Mononuclear cell (primary cell): ENCODE data around the gene YES1. TPM values are rescaled to one million over a fixed set of nuclear protein-coding genes. Genes with fewer than 3 reads are reported as not detected.
A peak's percentile ranks its signal among the peaks of the same experiment; 100 is the strongest.

ENCODE experiments used
- H3K27me3 ChIP-seq: 2 replicates; pipeline ENCODE4 v1.6.0; 2011; ENCODE audit warnings: low read length, control low read depth; ENCODE audit not compliant: insufficient read depth
- H3K4me1 ChIP-seq: 2 replicates; pipeline ENCODE4 v1.5.1; 2011; ENCODE audit warnings: mild to moderate bottlenecking, low read length, control low read depth; ENCODE audit not compliant: insufficient read depth
- H3K4me3 ChIP-seq: 2 replicates; pipeline ENCODE4 v1.5.1; 2011; ENCODE audit warnings: mild to moderate bottlenecking, low read length, moderate library complexity
- H3K9me3 ChIP-seq: 2 replicates; pipeline ENCODE4 v1.5.1; 2011; ENCODE audit warnings: low read depth, mild to moderate bottlenecking, control low read depth, low read length
- total RNA-seq: library from RNA; depleted of rRNA; stranded (reverse); fragments of >200 nt; gene quantifications from one replicate; pipeline ENCODE4 v1.2.3, GENCODE V29; 2012

The YES1 gene
- total RNA-seq, 1 donor = 53.4 TPM

GRCh38 chr18:832085-832681 lies 20.1 kb upstream of the YES1 start:
- Histone ChIP-seq H3K27me3 (peaks cover 29% of the 10 kb centered on the region), H3K4me1 (peaks cover 13% of the 10 kb centered on the region), H3K9me3 (no peaks in the 10 kb centered on the region), H3K4me3 (no peak overlapping the region)

- Histone ChIP-seq H3K27me3 (peaks cover 42% of the 10 kb centered on the region), H3K9me3 (no peaks in the 10 kb centered on the region), H3K4me3 (no peak overlapping the region), H3K4me1 (peaks cover 13% of the 10 kb centered on the region)
Measured at GRCh38 chr18:830315-830901, 18.4 kb upstream of the YES1 start.

GRCh38 chr18:829432-829831 lies 17.4 kb upstream of the YES1 start:
- Histone ChIP-seq H3K4me3 (no peak overlapping the region), H3K4me1 (peaks cover 13% of the 10 kb centered on the region), H3K27me3 (peaks cover 52% of the 10 kb centered on the region), H3K9me3 (no peaks in the 10 kb centered on the region)

GRCh38 chr18:827093-827677 lies 15.1 kb upstream of the YES1 start:
- Histone ChIP-seq H3K4me1 (peaks cover 13% of the 10 kb centered on the region), H3K9me3 (no peaks in the 10 kb centered on the region), H3K27me3 (peaks cover 57% of the 10 kb centered on the region), H3K4me3 (no peak overlapping the region)

GRCh38 chr18:825891-826585 lies 14.0 kb upstream of the YES1 start:
- Histone ChIP-seq H3K4me3 (no peak overlapping the region), H3K9me3 (no peaks in the 10 kb centered on the region), H3K27me3 (peaks cover 65% of the 10 kb centered on the region), H3K4me1 (peaks cover 13% of the 10 kb centered on the region)

GRCh38 chr18:824179-824578 lies 12.1 kb upstream of the YES1 start:
- H3K27me3 ChIP-seq = peaks cover 72% of the 10 kb centered on the region
- no peak overlapping the region for H3K4me3 ChIP-seq
- no peaks in the 10 kb centered on the region for H3K4me1 ChIP-seq

GRCh38 chr18:820591-821165 lies 8.6 kb upstream of the YES1 start:
- peaks cover 96% of the 10 kb centered on the region for H3K27me3 ChIP-seq
- H3K4me3 ChIP-seq = no peak overlapping the region
- no peaks in the 10 kb centered on the region for H3K4me1 ChIP-seq
- no peaks in the 10 kb centered on the region for H3K9me3 ChIP-seq

More at GRCh38 chr18:824179-824578, 12.1 kb upstream of the YES1 start:
- H3K9me3 ChIP-seq = no peaks in the 10 kb centered on the region

- Histone ChIP-seq H3K4me1 (peaks cover 26% of the 10 kb centered on the region), H3K27me3 (peaks cover 84% of the 10 kb centered on the region), H3K4me3 (no peak overlapping the region), H3K9me3 (no peaks in the 10 kb centered on the region)
Measured at GRCh38 chr18:816869-817268, 4.8 kb upstream of the YES1 start.

- H3K4me1 ChIP-seq = peaks cover 33% of the 10 kb centered on the region
- peaks cover 83% of the 10 kb centered on the region for H3K27me3 ChIP-seq
- H3K9me3 ChIP-seq = no peaks in the 10 kb centered on the region
- H3K4me3 ChIP-seq = no peak overlapping the region
Measured at GRCh38 chr18:816088-816653, 4.1 kb upstream of the YES1 start.

GRCh38 chr18:815353-815752 lies 3.3 kb upstream of the YES1 start:
- Histone ChIP-seq H3K9me3 (no peaks in the 10 kb centered on the region), H3K4me1 (peaks cover 33% of the 10 kb centered on the region), H3K27me3 (peaks cover 83% of the 10 kb centered on the region), H3K4me3 (no peak overlapping the region)

GRCh38 chr18:814300-815084 lies 2.5 kb upstream of the YES1 start:
- Histone ChIP-seq H3K9me3 (no peaks in the 10 kb centered on the region), H3K27me3 (peaks cover 83% of the 10 kb centered on the region), H3K4me3 (no peak overlapping the region), H3K4me1 (peaks cover 33% of the 10 kb centered on the region)

GRCh38 chr18:813172-814071 lies 1.4 kb upstream of the YES1 start:
- peak overlapping the region; percentile 49 for H3K4me3 ChIP-seq
- H3K4me1 ChIP-seq = peaks cover 33% of the 10 kb centered on the region
- H3K27me3 ChIP-seq = peaks cover 84% of the 10 kb centered on the region

GRCh38 chr18:812376-813171 lies 532 bp upstream of the YES1 start:
- Histone ChIP-seq H3K9me3 (no peaks in the 10 kb centered on the region), H3K27me3 (peaks cover 84% of the 10 kb centered on the region), H3K4me1 (peaks cover 40% of the 10 kb centered on the region), H3K4me3 (peak overlapping the region; percentile 49)

More at GRCh38 chr18:813172-814071, 1.4 kb upstream of the YES1 start:
- no peaks in the 10 kb centered on the region for H3K9me3 ChIP-seq
